Dermis microvascular lymphatic vessel endothelial cell (primary cell): ENCODE measurements around the gene DKK2. TPM values are rescaled to one million over a fixed set of nuclear protein-coding genes. Genes with fewer than 3 reads are reported as not detected.

ENCODE experiments used
- DNase-seq, 2 donors: peaks; one replicate each; pipeline versions ENCODE4 v3.0.0 to v3.0.0-alpha.2; 2010; ENCODE audit warnings: low read depth in 2 of 2
- total RNA-seq: library from RNA; depleted of rRNA; stranded (reverse); fragments of >200 nt; gene quantifications from 2 replicates; pipeline ENCODE4 v1.2.1, GENCODE V29; 2014

Gene DKK2
- total RNA-seq, 1 donor from 2014 or later = not detected

DNA sequence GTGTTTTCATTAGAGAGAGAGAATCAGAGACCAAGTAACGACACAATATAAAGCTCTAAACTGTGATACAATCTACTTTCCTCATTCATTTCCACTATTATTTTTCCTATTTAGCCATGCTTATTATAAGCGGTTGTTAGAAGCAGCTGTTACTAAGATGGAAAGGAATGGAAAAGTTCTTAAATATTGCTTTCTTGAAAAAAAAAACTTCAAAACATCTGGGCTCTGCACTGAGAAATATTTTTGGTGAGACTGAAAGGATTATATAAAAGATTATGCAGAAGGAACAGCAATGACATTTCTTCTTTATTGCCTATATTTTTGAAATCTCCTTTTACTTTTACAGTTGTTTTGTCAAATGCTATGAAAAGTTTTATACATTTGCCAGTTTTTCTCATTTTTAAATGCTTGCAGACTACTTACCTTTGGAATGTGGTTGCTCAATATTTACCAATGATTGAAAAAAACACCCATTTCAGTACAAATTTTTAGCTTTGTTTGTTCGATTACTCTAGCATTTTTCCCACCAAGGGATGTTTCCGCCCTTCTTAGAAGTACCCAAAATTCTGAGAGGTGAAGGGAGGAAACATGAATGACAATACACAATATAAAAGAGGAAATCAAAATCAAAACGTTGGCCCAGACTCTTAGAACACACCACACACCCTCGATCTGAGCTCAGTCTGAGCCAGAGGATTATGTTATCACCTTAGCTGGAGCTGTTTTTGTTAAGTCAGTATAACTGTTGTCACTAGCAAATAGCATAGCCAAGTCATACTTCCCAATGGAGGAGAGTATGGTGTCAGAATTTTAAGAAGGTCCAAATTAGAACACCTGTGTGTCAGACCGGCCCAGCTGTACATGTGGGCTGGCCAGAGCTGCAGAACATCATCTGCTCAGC lies 18.4 kb downstream of the DKK2 start:
- no peak for DNase-seq

DNA sequence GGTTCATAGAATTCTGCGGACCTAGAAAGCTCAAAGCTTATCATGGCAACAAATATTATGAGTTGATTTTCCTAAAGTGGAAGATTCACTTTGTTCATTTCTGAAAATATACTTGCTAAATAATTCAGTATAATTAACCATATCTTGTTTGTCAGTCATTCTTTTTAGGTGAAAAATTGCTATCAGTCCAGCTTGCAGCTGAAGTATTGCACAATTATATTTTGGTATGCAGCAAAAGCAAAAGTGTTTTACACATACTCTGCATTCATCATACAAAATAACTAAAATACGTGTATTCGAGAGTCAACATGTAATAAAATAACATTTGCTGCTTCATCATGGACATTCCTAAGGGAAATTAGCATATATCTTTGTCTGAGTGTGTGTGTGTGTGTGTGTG lies 24.8 kb downstream of the DKK2 start:
- DNase-seq = no peak

DNA sequence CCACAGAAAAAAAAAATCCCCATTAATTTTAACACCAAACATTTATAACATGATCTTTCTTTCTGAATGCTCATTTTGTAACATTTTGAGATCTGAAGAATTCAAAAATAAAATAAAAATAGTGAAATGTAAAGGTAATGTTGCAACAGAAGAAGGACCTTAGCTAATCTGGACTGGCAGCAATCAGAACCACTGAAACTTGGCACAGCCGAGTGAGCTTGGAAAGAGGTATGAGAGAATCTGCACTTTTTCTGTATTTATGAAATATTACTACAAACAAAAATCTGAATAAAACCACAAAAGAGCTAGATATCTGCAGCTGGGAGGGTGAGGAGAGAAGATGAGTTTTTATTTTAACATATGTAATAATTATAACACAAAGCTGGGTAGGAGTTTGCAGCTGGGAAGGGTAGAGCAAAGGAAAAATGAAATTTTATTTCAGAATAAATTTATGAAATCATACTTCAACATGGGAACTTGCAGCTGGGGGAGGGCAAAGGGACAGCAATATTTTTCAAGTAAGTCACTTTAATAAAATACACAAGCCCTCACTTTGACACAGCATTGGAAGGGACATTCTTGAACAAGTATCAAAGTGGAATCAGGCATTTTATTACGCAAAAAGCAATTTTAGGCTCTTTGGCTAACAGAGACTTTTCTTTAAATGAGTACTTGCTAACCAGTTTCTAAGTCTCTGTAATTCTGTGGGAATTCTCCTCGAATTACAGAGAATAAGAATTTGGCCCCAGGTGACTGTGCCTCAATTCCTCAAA lies 26.7 kb downstream of the DKK2 start:
- no peak for DNase-seq

DNA sequence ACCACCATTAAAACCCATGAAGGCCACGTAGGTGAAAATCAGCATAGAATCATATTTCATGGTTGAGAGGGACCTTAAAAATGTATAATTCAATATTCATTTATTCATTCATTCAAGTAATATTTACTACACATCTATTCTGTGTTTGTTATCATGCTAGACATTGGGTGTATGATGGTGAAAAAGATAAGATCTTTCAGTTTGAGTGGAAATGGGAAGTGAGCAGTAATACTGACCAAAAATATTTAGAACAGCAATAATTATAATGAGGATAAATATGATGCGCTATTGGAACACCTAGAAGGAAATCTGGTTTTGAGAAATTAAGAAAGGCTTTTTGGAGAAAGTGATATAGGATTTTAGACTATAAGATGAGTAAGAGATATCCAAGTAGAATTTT lies 28.0 kb downstream of the DKK2 start:
- no peak for DNase-seq

DNA sequence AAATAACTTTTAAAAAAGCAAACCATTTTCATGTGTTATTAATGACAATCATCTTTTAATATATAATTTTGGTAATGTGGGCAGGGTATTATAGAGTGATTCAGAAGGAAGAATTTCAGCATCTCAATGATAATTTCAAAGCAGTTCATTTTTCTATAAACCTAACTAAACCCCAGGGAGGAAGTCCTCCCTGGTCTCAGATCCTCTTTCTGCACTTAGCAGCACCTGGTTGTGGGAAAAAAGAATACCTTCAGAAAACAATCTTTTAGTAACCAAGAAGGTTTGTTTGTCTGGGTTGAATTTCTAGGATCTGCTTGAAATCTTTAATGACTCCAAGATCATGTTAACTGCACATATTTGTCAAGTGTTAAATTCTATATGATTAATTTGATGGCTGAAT lies 29.9 kb downstream of the DKK2 start:
- no peak for DNase-seq

DNA sequence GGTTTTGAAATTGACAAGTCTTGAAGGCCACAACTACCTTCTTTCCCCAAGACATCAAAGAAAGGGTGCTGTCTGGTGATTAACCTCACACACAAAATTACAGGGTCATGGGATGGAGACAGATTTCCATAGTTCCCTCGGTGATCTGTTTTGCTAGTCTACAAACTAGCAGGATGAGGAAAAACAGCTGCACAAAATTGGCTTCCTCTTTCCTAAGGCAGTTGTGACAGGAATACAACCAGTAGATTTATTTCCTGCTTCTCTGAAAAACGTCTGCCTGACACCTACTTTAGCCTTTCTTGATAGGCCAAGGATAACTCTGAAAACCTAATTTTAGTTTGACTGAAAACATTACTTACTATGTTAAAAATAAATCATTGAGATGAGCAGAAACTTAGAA lies 39.6 kb downstream of the DKK2 start:
- no peak for DNase-seq

DNA sequence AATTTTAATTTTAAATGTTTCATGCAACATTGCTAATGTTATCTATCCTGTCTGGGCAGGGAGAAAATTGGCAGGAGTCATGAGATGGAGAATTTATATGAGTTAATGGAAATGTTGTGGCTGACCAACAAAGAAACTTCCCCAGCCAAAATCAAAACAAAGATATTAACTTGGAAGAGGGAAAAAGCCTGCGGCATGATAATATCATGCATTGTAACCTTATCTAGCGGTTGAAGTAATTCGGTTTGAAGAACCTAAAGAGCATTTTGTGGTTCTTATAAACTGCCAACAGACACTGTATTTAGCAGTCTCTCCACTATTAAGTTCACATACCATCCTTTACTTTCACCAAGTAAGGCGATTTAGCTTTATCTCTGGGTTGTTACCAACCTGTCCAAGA lies 42.3 kb downstream of the DKK2 start:
- DNase-seq = no peak

DNA sequence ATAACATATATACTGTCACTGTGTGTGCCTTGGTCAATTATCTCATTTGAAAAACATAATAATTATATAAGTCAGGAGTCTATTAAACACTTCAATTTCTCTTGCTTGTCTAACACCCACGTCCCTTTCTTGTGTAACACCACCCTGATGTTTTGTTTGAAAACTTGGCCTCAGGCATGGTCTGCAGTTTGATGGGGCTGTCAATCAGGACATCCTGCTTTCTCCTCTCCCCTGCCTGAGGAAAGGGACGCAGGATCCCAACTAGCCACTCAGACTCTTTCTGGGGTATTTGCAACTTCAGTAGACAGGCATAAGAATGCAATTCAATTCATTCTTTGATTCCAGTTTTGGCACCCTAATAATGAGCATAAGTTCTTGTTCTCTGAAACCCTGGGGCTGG lies 48.8 kb downstream of the DKK2 start:
- DNase-seq = no peak

DNA sequence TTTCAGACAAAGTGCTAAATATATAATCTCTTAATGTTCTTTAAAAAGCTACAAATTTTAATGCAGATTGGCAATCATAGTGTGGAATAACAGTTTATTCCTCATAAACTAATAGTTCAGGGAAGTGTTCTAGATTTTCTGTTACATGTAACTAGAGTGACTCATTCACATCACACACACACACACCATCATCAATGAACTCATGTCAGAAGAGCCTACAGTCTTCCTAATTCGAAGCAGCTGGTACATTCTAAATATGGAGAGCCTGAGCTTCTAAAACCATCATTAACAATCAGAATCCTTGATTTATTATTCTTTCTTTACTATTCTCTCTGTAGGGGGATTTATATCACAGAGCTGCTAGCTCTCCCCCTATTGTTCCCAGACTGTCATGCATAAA lies 49.6 kb downstream of the DKK2 start:
- DNase-seq = no peak

DNA sequence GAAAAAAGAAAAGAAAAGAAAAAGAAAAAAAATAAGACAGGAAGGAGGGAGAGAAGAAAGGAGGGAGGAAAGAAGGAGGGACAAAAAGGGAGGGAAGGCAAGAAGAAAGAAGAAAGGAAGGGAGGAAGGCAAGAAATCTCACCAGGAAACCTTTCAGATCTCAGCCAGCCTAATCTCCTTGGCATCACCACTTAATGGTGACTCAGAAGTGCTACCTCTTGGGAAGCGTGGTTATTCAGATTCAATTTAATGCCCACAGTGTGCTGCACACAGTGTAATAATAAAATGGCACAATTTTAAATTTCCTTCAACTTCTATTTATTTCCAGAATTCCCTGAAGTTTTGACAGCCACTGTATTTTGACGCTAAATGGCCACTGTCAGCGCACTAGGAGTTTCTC lies 50.3 kb downstream of the DKK2 start:
- DNase-seq = no peak

DNA sequence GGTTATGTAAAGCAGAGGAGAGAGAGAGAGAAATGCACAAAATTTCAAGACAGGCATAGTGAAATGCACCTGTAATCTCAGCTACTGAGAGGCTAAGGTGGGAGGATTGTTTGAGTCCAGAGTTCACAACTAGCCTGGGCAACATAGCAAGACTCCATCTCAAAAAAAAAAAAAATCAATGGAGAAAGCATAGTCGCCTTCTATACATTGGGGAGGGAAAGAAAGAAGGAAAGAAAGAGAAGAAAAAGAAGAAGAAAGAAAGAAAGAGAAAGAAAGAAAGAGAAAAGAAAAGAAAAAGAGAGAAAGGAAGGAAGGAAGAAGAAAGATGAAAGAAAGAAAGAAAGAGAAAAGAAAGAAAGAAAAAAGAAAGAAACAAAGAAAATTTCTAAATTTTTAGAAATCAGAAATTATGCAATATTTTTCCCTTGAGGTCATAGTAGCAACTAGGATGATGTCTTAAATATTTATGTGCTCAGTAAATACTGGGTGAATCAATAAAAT lies 53.4 kb downstream of the DKK2 start:
- DNase-seq = no peak

DNA sequence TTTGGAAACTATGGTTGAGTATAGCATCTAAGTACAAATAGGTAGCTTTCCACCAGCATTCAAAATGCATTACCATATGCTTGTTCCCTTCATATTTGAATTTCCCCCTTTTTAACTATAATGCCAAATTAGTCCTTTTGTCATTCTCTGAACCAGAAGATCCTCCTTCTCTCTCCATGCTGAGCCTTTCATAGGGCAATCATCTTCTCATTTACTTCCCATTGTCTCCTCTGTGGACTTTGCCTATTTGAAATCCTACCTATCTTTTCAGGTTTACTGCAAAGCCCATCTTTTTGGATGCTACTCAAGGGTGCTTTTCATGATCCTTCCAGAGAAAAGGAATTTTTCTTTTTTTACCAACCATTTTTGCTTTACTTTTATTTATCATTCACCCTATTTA lies 54.7 kb downstream of the DKK2 start:
- no peak for DNase-seq

DNA sequence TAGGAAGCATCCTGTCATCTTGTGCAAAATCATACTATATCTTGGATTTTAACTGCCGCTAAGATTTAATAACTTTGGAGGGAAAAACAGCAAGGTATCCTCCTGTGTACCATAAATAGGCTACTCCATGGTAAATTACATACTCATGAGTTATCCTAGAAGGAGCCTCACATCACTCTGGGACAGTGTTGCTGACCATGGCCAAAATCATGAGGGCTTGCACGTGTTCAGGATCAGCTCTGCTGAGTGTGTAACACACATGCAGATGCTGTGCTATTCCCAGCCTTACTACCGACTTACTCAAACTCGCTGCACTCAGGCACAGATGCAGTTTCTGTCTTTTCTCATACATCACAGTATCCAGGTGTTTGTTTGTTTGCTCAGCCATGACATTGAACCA lies 56.6 kb downstream of the DKK2 start:
- no peak for DNase-seq

DNA sequence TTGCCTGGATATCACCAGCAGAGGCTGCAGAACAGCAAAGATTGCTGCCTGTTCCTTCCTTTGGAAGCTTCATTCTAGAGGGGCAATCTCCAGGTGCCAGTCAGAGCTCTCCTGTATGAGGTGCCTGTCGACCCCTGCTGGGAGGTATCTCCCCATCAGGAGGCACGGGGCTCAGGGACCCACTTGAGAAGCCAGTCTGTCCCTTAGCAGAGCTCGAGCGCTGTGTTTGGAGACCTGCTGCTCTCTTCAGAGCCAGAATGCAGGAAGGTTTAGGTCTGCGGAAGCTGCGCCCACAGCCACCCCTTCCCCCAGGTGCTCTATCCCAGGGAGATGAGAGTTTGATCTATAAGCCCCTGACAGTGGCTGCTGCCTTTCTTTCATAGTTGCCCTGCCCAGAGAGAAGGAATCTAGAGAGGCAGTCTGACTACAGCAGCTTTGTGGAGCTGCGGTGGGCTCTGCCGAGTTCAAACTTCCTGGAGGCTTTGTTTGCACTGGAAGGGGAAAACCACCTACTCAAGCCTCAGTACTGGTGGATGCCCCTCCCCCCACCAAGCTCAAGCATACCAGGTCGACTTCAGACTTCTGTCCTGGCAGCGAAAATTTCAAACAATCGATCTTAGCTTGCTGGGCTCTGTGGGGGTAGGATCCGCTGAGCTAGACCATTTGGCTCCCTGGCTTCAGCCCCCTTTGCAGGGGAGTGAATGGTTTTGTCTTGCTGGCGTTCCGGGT lies 57.9 kb downstream of the DKK2 start:
- no peak for DNase-seq

DNA sequence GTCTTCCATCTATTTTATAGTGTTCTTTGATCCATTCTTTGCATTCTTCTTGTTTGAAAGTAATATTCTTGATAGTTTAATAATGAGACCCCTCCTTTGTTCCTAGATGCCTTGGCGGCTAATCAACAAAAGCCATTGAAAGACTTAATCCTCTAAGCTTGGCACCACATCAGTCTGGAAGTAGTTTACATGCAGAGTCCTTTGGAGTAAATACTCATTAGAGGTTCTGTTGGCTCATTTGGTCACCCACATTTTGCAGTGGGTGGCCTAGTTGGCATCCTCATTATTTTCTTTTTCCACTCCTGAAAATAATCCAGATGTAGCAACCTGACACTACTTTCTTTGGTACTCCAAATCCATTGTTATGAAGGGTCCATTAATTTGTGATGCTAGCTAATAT lies 64.5 kb downstream of the DKK2 start:
- no peak for DNase-seq

DNA sequence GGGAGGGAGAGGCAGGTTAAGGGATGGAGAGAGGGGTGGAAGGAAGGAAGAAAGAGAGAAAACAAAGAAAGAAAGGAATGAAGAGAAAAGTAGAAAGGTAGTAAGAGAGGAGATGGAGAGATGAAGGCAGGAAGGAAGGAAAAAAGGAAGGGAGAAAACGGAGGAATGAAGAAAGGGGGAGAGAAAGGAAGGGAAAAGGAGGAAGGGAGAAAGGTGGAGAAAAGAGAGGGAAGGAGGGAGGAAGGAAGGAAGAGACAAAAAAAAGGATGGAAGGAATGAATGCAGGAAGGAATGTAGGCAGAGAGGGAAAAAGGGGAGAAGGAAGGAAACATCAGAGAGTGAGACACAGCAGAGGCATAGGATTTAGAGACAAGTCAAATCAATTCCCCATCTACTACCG lies 68.2 kb downstream of the DKK2 start:
- no peak for DNase-seq

DNA sequence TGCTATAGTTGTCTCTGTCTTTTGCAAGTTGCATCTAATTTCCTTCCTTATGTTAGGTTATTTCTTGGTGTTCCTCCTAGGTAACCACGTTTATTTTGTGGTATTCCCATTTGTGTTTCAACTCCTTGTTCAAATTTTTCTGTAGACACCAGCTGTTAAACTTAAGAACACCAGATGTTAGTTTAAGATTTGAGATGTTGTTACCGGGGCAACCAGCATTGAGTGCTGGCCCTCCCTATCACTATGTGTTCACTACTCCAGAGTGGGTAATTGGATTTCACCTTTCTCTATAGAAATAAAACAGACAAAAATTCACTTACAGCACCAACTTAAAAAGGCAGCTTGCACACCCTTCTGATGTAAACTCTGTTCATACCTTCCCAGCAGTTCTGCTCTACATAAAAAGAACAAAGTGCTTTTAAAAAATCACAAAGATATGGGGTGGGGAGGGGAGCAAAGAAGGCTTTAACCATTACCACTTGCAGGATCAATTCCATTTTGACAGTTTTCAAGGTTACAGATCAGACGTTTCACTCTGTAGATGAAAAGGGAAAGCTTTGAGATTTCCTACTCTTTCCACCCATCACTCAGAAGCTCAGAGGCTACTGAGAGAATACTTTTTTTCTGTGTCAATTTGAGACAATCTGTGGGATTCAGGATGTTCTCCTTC lies 82.9 kb downstream of the DKK2 start:
- DNase-seq = no peak

DNA sequence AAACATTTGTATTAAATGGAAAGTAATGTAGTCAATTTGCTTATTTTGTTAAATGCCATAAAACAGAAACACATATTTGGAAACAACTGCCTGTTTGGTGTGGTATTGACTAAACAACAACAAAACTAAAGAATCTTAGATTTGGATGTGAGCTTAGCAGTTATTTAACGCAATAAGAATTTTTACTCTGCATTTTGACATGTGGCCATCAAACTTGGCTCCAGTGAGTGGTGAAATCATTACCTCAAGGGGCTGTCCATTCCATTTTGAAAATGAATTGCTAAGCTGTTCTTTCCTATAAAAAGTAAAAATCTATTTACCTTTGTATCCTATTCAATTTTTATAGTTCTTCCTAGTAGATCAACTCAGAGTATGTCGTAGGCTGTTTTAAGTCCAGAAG lies 84.2 kb downstream of the DKK2 start:
- no peak for DNase-seq

DNA sequence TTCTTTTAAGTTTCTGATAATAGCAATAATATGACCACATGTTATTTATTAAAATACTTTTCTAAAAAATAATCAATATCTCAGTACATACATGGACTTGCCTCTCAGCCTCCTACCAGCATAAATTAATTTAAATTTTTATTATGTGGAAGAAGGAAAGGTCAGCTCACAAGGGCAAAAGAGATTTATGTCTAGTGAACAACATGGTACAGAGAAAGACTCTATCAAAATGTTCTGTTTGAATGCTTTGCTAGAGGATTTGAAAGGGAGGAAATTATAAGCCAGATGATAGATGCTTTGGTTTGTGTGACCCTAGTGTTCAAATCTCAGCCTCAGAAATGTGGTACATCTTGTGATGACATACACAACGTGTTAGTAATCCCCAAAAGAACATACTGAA lies 94.3 kb downstream of the DKK2 start:
- no peak for DNase-seq

DNA sequence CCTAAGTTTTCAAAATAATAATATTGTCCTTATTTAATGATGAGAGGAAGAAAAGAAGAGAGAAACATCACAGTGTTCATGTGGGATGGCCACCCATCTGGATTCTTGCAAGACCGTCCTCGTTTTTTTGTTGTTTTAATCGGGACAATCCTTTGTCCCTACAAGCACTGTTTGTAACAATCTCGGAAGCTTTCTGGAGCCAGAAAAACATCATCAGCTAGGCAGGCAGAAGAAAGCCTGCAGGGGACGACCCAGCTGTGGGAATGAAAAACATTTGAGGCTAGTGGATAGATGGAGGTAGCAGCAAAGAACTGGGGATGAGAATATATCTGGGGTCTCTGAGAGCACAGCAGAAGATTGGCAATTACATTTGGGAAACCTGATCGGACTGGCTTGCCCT lies 105.6 kb downstream of the DKK2 start:
- no peak for DNase-seq

DNA sequence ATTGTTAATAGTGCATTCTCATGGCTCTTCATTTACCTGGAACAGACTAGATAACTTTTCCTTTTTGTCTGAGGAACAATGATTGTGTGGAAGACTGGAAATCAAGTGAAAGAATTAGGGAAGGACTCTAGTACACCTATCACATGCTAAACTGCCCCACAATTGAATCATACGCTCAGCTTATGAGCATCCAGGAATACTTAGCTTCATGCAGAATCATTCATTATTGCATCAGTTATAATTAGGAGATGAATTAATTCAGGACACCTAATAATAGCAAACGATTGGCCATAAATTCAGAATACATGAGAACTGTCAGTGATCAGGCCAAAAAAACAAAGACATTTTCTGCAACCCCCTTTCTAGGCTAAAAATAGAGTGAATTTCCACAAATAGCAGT lies 106.9 kb downstream of the DKK2 start:
- DNase-seq = no peak

DNA sequence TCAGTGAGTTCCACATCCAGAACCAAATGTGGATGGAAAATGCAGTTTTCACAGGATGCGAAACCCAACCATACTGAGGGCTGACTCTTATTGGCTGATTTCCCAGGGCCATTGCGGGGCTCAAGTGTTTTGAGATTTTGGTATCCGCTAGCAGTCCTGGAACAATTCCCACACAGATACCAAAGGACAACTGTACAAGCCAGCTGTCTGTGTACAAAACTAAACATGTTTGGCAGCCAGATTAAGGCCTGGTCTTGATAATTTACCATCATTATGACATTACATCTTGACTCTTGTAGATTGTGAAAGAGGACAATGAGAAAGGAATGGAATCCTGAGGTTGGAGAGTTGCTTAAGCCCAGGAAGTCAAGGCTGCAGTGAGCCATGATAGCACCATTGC lies 121.9 kb downstream of the DKK2 start:
- DNase-seq = no peak
